Liver (tissue), 9 donors: Measurements from ENCODE around the gene NKTR. TPM values are rescaled to one million over a fixed set of nuclear protein-coding genes. Genes with fewer than 3 reads are reported as not detected.

Source experiments
- DNase-seq: peaks from one replicate; pipeline ENCODE4 v3.0.0-alpha.2; 2017; ENCODE audit warnings: low spot score
- H3K27ac ChIP-seq, 2 donors: one replicate each; pipeline ENCODE4 v1.7.0; 2013; ENCODE audit warnings: inconsistent platforms in 2 of 2, low read length in 2 of 2, control low read depth in 1 of 2, low read depth in 1 of 2, mild to moderate bottlenecking in 1 of 2
- H3K27me3 ChIP-seq, 4 donors: one replicate each; pipeline versions ENCODE4 v1.6.1 to v1.7.0; 2013; ENCODE audit warnings: low read length in 3 of 4, inconsistent platforms in 1 of 4, mild to moderate bottlenecking in 1 of 4, moderate library complexity in 1 of 4; ENCODE audit not compliant: control insufficient read depth in 4 of 4, insufficient read depth in 4 of 4
- H3K36me3 ChIP-seq, 4 donors: one replicate each; pipeline versions ENCODE4 v1.6.1 to v1.7.0; 2013; ENCODE audit warnings: low read length in 3 of 4, mild to moderate bottlenecking in 3 of 4, low read depth in 1 of 4, moderate library complexity in 1 of 4; ENCODE audit not compliant: control insufficient read depth in 4 of 4, insufficient read depth in 3 of 4
- H3K4me1 ChIP-seq, 4 donors: one replicate each; pipeline versions ENCODE4 v1.6.1 to v1.7.0; 2013; ENCODE audit warnings: low read length in 3 of 4, mild to moderate bottlenecking in 3 of 4, moderate library complexity in 1 of 4; ENCODE audit not compliant: control insufficient read depth in 4 of 4, insufficient read depth in 4 of 4
- H3K4me3 ChIP-seq, 3 donors: one replicate each; pipeline versions ENCODE4 v1.6.1 to v1.7.0; 2013; ENCODE audit warnings: low read length in 3 of 3, control low read depth in 1 of 3, low read depth in 1 of 3, mild to moderate bottlenecking in 1 of 3
- H3K9ac ChIP-seq, 2 donors: one replicate each; pipeline ENCODE4 v1.7.0; 2013; ENCODE audit warnings: low read length in 2 of 2, mild to moderate bottlenecking in 2 of 2, moderate library complexity in 2 of 2, control low read depth in 1 of 2, low read depth in 1 of 2
- H3K9me3 ChIP-seq, 4 donors: one replicate each; pipeline versions ENCODE4 v1.6.1 to v1.7.0; 2013; ENCODE audit warnings: low read length in 3 of 4; ENCODE audit not compliant: control insufficient read depth in 4 of 4
- EGR1 ChIP-seq, 2 donors: IDR thresholded peaks; 2 replicates each; pipeline ENCODE4 v1.6.1; 2016 to 2018; ENCODE audit warnings: antibody characterized with exemption in 2 of 2, low read depth in 2 of 2
- FOXA1 ChIP-seq: IDR thresholded peaks from 2 replicates; pipeline ENCODE4 v1.6.1; 2016; ENCODE audit warnings: antibody characterized with exemption
- FOXA2 ChIP-seq: IDR thresholded peaks from 2 replicates; pipeline ENCODE4 v1.6.1; 2016; ENCODE audit warnings: antibody characterized with exemption
- GABPA ChIP-seq, 2 donors: IDR thresholded peaks in 1 of 2; conservative IDR thresholded peaks in 1 of 2; 2 replicates each; pipeline ENCODE4 v1.6.1; 2016; ENCODE audit warnings: antibody characterized with exemption in 2 of 2, mild to moderate bottlenecking in 1 of 2, moderate library complexity in 1 of 2
- HNF4A ChIP-seq, 2 donors: conservative IDR thresholded peaks; 2 replicates each; pipeline ENCODE4 v1.6.1; 2016; ENCODE audit warnings: antibody characterized with exemption in 2 of 2, mild to moderate bottlenecking in 2 of 2
- HNF4G ChIP-seq: IDR thresholded peaks from 2 replicates; pipeline ENCODE4 v1.6.1; 2016; ENCODE audit warnings: antibody characterized with exemption
- JUND ChIP-seq, 2 donors: IDR thresholded peaks; 2 replicates each; pipeline ENCODE4 v1.6.1; 2016; ENCODE audit warnings: antibody characterized with exemption in 2 of 2
- NR2F2 ChIP-seq: IDR thresholded peaks from 2 replicates; pipeline ENCODE4 v1.6.1; 2016; ENCODE audit warnings: antibody characterized with exemption
- RAD21 ChIP-seq, 2 donors: IDR thresholded peaks; 2 replicates each; pipeline ENCODE4 v1.6.1; 2016; ENCODE audit warnings: antibody characterized with exemption in 2 of 2, mild to moderate bottlenecking in 2 of 2
- RXRA ChIP-seq, 2 donors: IDR thresholded peaks; 2 replicates each; pipeline ENCODE4 v1.6.1; 2017 to 2018; ENCODE audit warnings: antibody characterized with exemption in 2 of 2, mild to moderate bottlenecking in 1 of 2
- SP1 ChIP-seq: IDR thresholded peaks from 2 replicates; pipeline ENCODE4 v1.6.1; 2018; ENCODE audit warnings: antibody characterized with exemption, mild to moderate bottlenecking
- TAF1 ChIP-seq: conservative IDR thresholded peaks from 2 replicates; pipeline ENCODE4 v1.6.1; 2016; ENCODE audit warnings: antibody characterized with exemption, mild to moderate bottlenecking
- YY1 ChIP-seq: IDR thresholded peaks from 2 replicates; pipeline ENCODE4 v1.6.1; 2016; ENCODE audit warnings: antibody characterized with exemption, mild to moderate bottlenecking
- ZBTB33 ChIP-seq: IDR thresholded peaks from 2 replicates; pipeline ENCODE4 v1.6.1; 2016; ENCODE audit warnings: antibody characterized with exemption
- WGBS: extraction: QIAGEN DNeasy Blood & Tissue Kit; methylation state at CpG from one replicate; pipeline ENCODE4 v1.1.7; 2013; 5-methylcytosine and 5-hydroxymethylcytosine counted together
- polyA plus RNA-seq, 2 donors: library from polyadenylated mRNA; stranded (reverse) in 1 of 2; unstranded in 1 of 2; fragments of 200-250 nt in 1 of 2; fragments of >200 nt in 1 of 2; fragmentation: Nextera tagmentation in 1 of 2; extraction: Ambion mirVana in 1 of 2; gene quantifications; one replicate each; pipeline versions ENCODE4 v1.2.1 to v1.2.3, GENCODE V29; 2013 to 2015
- total RNA-seq, 2 donors: library from RNA; depleted of rRNA; stranded (reverse); fragments of >200 nt; gene quantifications; one replicate each; pipeline ENCODE4 v1.2.3, GENCODE V29; 2014
- TF ChIP-seq, protein P1 (sequence below): IDR thresholded peaks from 2 replicates; pipeline ENCODE4 v1.6.1; 2016; ENCODE audit warnings: antibody characterized with exemption
- TF ChIP-seq, protein P2 (sequence below): IDR thresholded peaks from 2 replicates; pipeline ENCODE4 v1.6.1; 2016; ENCODE audit warnings: antibody characterized with exemption
- TF ChIP-seq, protein P3 (sequence below): fragments of 150-350 bp; IDR thresholded peaks from 2 replicates; pipeline ENCODE4 v1.5.1; 2017; ENCODE audit warnings: improper control_type of control experiment, low read depth, low read length; ENCODE audit not compliant: missing input control
- TF ChIP-seq, protein P4 (sequence below): IDR thresholded peaks from 2 replicates; pipeline ENCODE4 v1.6.1; 2016; ENCODE audit warnings: antibody characterized with exemption, mild to moderate bottlenecking
- donor health status: healthy.
- donor health status: healthy.
- donor health status: healthy.
- donor health status: healthy.
- donor health status: healthy.

Gene NKTR
- total and polyA plus RNA-seq, 4 donors: 5.8 to 75.5 (median 28.1) TPM

DNA sequence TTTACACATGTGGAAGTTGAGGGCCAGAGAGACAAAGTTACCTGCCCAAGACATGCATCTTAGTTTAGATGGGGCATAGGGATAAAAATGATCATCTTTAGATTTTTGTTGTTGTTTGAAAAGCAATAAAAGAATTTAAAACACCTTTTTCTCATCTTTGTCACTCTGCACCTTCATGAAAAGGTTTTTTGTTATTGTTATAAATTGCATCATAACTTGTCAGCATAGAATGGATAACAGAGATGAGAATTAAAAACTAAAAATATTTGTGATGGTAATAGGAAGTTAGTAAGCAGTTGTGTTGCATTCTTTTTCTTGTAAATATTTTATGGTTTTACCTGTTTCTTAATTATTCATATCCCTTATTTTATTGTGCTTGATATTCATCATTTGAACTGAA is 39.6 kb downstream of the NKTR start:
- Histone ChIP-seq H3K4me3 (no peak overlapping the region), H3K4me1 (no peaks in the 10 kb centered on the region), H3K9me3 (no peaks in the 10 kb centered on the region), H3K27ac (no peak overlapping the region), H3K27me3 (no peaks in the 10 kb centered on the region), H3K36me3 (peaks cover 22 to 85% (median 77%) of the 10 kb centered on the region in 4 donors), H3K9ac (no peak overlapping the region)
- TF ChIP-seq RXRA (IDR thresholded peaks at IDR 0.05): no peak
- no peak for TF ChIP-seq HNF4A (conservative IDR thresholded peaks at IDR 0.05)
- no peak for DNase-seq

GRCh38 chr3:42640771-42641370 is 40.4 kb downstream of the NKTR start:
- Histone ChIP-seq H3K27ac (no peak overlapping the region), H3K9me3 (no peaks in the 10 kb centered on the region), H3K36me3 (peaks cover 22 to 86% (median 75%) of the 10 kb centered on the region in 4 donors), H3K4me1 (no peaks in the 10 kb centered on the region), H3K4me3 (no peak overlapping the region), H3K9ac (no peak overlapping the region), H3K27me3 (no peaks in the 10 kb centered on the region)
- DNase-seq: no peak
- no peak for TF ChIP-seq FOXA1
- TF ChIP-seq SP1: no peak
- no peak for TF ChIP-seq HNF4G
- TF ChIP-seq HNF4A (conservative IDR thresholded peaks at IDR 0.05): no peak
- no peak for TF ChIP-seq NR2F2
- TF ChIP-seq, protein P1, sequence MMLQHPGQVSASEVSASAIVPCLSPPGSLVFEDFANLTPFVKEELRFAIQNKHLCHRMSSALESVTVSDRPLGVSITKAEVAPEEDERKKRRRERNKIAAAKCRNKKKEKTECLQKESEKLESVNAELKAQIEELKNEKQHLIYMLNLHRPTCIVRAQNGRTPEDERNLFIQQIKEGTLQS: no peak
- TF ChIP-seq RXRA (IDR thresholded peaks at IDR 0.05): no peak
- TF ChIP-seq TAF1: no peak
- TF ChIP-seq YY1: no peak
- no peak for TF ChIP-seq GABPA (IDR thresholded peaks at IDR 0.05 in 1 of 2, conservative IDR thresholded peaks at IDR 0.05 in 1 of 2)
- WGBS: 87% methylated on average over 6 of the region's 6 CpGs

GRCh38 chr3:42647821-42648459 is 47.5 kb downstream of the NKTR start:
- TF ChIP-seq HNF4G: no peak
- TF ChIP-seq GABPA (IDR thresholded peaks at IDR 0.05 in 1 of 2, conservative IDR thresholded peaks at IDR 0.05 in 1 of 2): no peak
- TF ChIP-seq, protein P2, sequence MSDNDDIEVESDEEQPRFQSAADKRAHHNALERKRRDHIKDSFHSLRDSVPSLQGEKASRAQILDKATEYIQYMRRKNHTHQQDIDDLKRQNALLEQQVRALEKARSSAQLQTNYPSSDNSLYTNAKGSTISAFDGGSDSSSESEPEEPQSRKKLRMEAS: no peak
- TF ChIP-seq FOXA2: no peak
- TF ChIP-seq, protein P3, sequence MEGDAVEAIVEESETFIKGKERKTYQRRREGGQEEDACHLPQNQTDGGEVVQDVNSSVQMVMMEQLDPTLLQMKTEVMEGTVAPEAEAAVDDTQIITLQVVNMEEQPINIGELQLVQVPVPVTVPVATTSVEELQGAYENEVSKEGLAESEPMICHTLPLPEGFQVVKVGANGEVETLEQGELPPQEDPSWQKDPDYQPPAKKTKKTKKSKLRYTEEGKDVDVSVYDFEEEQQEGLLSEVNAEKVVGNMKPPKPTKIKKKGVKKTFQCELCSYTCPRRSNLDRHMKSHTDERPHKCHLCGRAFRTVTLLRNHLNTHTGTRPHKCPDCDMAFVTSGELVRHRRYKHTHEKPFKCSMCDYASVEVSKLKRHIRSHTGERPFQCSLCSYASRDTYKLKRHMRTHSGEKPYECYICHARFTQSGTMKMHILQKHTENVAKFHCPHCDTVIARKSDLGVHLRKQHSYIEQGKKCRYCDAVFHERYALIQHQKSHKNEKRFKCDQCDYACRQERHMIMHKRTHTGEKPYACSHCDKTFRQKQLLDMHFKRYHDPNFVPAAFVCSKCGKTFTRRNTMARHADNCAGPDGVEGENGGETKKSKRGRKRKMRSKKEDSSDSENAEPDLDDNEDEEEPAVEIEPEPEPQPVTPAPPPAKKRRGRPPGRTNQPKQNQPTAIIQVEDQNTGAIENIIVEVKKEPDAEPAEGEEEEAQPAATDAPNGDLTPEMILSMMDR: no peak
- TF ChIP-seq ZBTB33: no peak
- no peak for TF ChIP-seq YY1
- TF ChIP-seq RXRA (IDR thresholded peaks at IDR 0.05): no peak
- TF ChIP-seq, protein P1: no peak
- TF ChIP-seq EGR1 (IDR thresholded peaks at IDR 0.05; ENCODE audit: low read depth in 2 of 2): no peak
- TF ChIP-seq RAD21 (IDR thresholded peaks at IDR 0.05): no peak
- TF ChIP-seq TAF1: no peak
- TF ChIP-seq, protein P4, sequence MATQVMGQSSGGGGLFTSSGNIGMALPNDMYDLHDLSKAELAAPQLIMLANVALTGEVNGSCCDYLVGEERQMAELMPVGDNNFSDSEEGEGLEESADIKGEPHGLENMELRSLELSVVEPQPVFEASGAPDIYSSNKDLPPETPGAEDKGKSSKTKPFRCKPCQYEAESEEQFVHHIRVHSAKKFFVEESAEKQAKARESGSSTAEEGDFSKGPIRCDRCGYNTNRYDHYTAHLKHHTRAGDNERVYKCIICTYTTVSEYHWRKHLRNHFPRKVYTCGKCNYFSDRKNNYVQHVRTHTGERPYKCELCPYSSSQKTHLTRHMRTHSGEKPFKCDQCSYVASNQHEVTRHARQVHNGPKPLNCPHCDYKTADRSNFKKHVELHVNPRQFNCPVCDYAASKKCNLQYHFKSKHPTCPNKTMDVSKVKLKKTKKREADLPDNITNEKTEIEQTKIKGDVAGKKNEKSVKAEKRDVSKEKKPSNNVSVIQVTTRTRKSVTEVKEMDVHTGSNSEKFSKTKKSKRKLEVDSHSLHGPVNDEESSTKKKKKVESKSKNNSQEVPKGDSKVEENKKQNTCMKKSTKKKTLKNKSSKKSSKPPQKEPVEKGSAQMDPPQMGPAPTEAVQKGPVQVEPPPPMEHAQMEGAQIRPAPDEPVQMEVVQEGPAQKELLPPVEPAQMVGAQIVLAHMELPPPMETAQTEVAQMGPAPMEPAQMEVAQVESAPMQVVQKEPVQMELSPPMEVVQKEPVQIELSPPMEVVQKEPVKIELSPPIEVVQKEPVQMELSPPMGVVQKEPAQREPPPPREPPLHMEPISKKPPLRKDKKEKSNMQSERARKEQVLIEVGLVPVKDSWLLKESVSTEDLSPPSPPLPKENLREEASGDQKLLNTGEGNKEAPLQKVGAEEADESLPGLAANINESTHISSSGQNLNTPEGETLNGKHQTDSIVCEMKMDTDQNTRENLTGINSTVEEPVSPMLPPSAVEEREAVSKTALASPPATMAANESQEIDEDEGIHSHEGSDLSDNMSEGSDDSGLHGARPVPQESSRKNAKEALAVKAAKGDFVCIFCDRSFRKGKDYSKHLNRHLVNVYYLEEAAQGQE: no peak
- TF ChIP-seq FOXA1: no peak
- no peak for TF ChIP-seq SP1
- no peak for TF ChIP-seq NR2F2
- TF ChIP-seq JUND (IDR thresholded peaks at IDR 0.05): no peak
- no peaks in the 10 kb centered on the region for H3K27me3 ChIP-seq
- no peak for DNase-seq
- 90% methylated on average over 5 of the region's 5 CpGs for WGBS
- no peaks in the 10 kb centered on the region for H3K9me3 ChIP-seq
- H3K9ac ChIP-seq: no peak overlapping the region
- H3K4me3 ChIP-seq: no peak overlapping the region
- H3K36me3 ChIP-seq: peaks cover 11 to 51% (median 35%) of the 10 kb centered on the region in 4 donors
- H3K4me1 ChIP-seq: peaks cover 0 to 3% (median 2%) of the 10 kb centered on the region in 4 donors
- H3K27ac ChIP-seq: no peak overlapping the region
